HEK293T (cell line): ENCODE data around the gene GRID2.

Source experiments
- BHLHE40 ChIP-seq: fragments of 450-650 bp; IDR thresholded peaks from 2 replicates; pipeline ENCODE4 v1.6.1; 2016; ENCODE audit warnings: mild to moderate bottlenecking, moderate library complexity, borderline replicate concordance
- ELF4 ChIP-seq: fragments of 450-650 bp; IDR thresholded peaks from 2 replicates; pipeline ENCODE4 v1.6.1; 2017; ENCODE audit warnings: antibody characterized with exemption
- FOXK2 ChIP-seq: fragments of 450-650 bp; IDR thresholded peaks from 2 replicates; pipeline ENCODE4 v1.6.1; 2016; ENCODE audit warnings: mild to moderate bottlenecking
- HDGF ChIP-seq: fragments of 450-650 bp; IDR thresholded peaks from 2 replicates; pipeline ENCODE4 v1.6.1; 2017; ENCODE audit warnings: antibody characterized with exemption, borderline replicate concordance
- LEF1 ChIP-seq: fragments of 450-650 bp; IDR thresholded peaks from 2 replicates; pipeline ENCODE4 v1.6.1; 2017; ENCODE audit warnings: mild to moderate bottlenecking, borderline replicate concordance
- SUZ12 ChIP-seq: fragments of 450-650 bp; IDR thresholded peaks from 2 replicates; pipeline ENCODE4 v1.6.1; 2016; ENCODE audit warnings: mild to moderate bottlenecking

- TF ChIP-seq BHLHE40 (no peak), ELF4 (no peak), SUZ12 (no peak), FOXK2 (no peak), LEF1 (no peak), HDGF (no peak)
These were observed 1112.8 kb downstream of the GRID2 start for GRCh38 chr4:93416344-93417128.
